HepG2 (cell line): ENCODE results near the gene RBPMS2. TPM values are rescaled to one million over a fixed set of nuclear protein-coding genes. Genes with fewer than 3 reads are reported as not detected.
A peak's percentile ranks its signal among the peaks of the same experiment; 100 is the strongest.

Experiments
- ATAC-seq: fragments of 200-7000 bp; cut with Tn5 transposase; 3 replicates; pipeline ENCODE4 v1.9.1; 2020; ENCODE audit warnings: mild to moderate bottlenecking, moderate library complexity
- BruUV-seq: library from RNA; stranded (reverse); fragments of 400-500 nt; replicated peaks from 2 replicates; lab custom pipeline; 2021; lab: Mats Ljungman, UMichigan
- CTCF ChIA-PET: fragments of 300-600 bp; formaldehyde crosslinking; extraction: SDS; loops from one replicate; lab custom pipeline; 2021; ENCODE audit warnings: low total read pairs, inconsistent platforms, low intra/inter-chr PET ratio; lab: Yijun Ruan, JAX
- POLR2A ChIA-PET: fragments of 350-600 bp; sonication (Branson Sonifier 250); formaldehyde crosslinking; loops from one replicate; lab custom pipeline; 2020; ENCODE audit warnings: antibody characterized with exemption, inconsistent platforms; lab: Yijun Ruan, JAX
- DNase-seq: peaks from one replicate; pipeline ENCODE4 v3.0.0-alpha.2; 2015; ENCODE audit warnings: low spot score
- FAIRE-seq: peaks from 3 replicates; lab custom pipeline; 2011; peaks lifted over from hg19 to GRCh38; lab: Jason Lieb, UNC
- H2AFZ ChIP-seq: one replicate; pipeline ENCODE4 v1.6.1; 2011; ENCODE audit warnings: low read length, inconsistent platforms
- H3K27ac ChIP-seq: fragments of 300-600 bp; 3 replicates; pipeline ENCODE4 v1.8.0; 2011; ENCODE audit warnings: mixed run types, mild to moderate bottlenecking, mixed read lengths, low read length, inconsistent platforms; ENCODE audit not compliant: insufficient read depth; ENCODE audit errors: extremely low read length
- H3K27me3 ChIP-seq, 2 experiments: fragments of 200-600 bp in 1 of 2; 2 replicates in 1 of 2; 3 replicates in 1 of 2; pipeline versions ENCODE4 v1.6.0 to v1.8.0; 2011; ENCODE audit warnings: low read length in 2 of 2, mild to moderate bottlenecking in 2 of 2, moderate library complexity in 2 of 2, inconsistent platforms in 1 of 2; ENCODE audit not compliant: insufficient read depth in 2 of 2, control insufficient read depth in 1 of 2
- H3K36me3 ChIP-seq, 2 experiments: fragments of 200-600 bp in 1 of 2; replicated peaks in 1 of 2; 2 replicates in 1 of 2; 3 replicates in 1 of 2; pipeline versions ENCODE4 v1.5.1 to v1.8.0; 2011; ENCODE audit warnings: low read length in 2 of 2, inconsistent platforms in 1 of 2; ENCODE audit not compliant: insufficient read depth in 2 of 2, control insufficient read depth in 1 of 2
- H3K4me1 ChIP-seq: 2 replicates; pipeline ENCODE4 v1.5.1; 2012; ENCODE audit warnings: low read length, inconsistent platforms; ENCODE audit not compliant: insufficient read depth
- H3K4me2 ChIP-seq: 2 replicates; pipeline ENCODE4 v1.6.0; 2011; ENCODE audit warnings: low read depth, low read length, inconsistent platforms
- H3K4me3 ChIP-seq, 3 experiments: fragments of 200-600 bp in 1 of 3; sonication (generic), shearing (Covaris generic) in 1 of 3; replicated peaks in 1 of 3; 2 replicates each; pipeline ENCODE4 v1.5.1; 2011 to 2016; ENCODE audit warnings: low read length in 3 of 3, inconsistent platforms in 2 of 3, low read depth in 2 of 3, mild to moderate bottlenecking in 2 of 3, control low read depth in 1 of 3, mixed read lengths in 1 of 3; ENCODE audit not compliant: insufficient read depth in 1 of 3
- H3K79me2 ChIP-seq: one replicate; pipeline ENCODE4 v1.6.1; 2011; ENCODE audit warnings: low read length, inconsistent platforms; ENCODE audit not compliant: insufficient read depth
- H3K9ac ChIP-seq: 2 replicates; pipeline ENCODE4 v1.6.0; 2011; ENCODE audit warnings: mild to moderate bottlenecking, low read depth, low read length, inconsistent platforms; ENCODE audit not compliant: insufficient read depth
- H3K9me3 ChIP-seq: 2 replicates; pipeline ENCODE4 v1.5.1; 2012; ENCODE audit warnings: mild to moderate bottlenecking, low read length
- H4K20me1 ChIP-seq: 2 replicates; pipeline ENCODE4 v1.6.0; 2011; ENCODE audit warnings: inconsistent platforms, mild to moderate bottlenecking, low read length, moderate library complexity; ENCODE audit not compliant: insufficient read depth
- EZH2 ChIP-seq: conservative IDR thresholded peaks from 2 replicates; pipeline ENCODE4 v1.6.1; 2012; ENCODE audit warnings: mild to moderate bottlenecking, low read depth, low read length, moderate library complexity
- JDP2 ChIP-seq: sonication (generic); formaldehyde crosslinking; IDR thresholded peaks from 2 replicates; pipeline ENCODE4 v1.8.1; 2022; ENCODE audit warnings: missing genetic modification reagents, borderline replicate concordance
- NPAS2 ChIP-seq: sonication (generic); formaldehyde crosslinking; IDR thresholded peaks from 2 replicates; pipeline ENCODE4 v1.8.0; 2022; ENCODE audit warnings: mild to moderate bottlenecking, missing genetic modification reagents, borderline replicate concordance
- RELA ChIP-seq: sonication (generic); formaldehyde crosslinking; IDR thresholded peaks from 2 replicates; pipeline ENCODE4 v1.4.0; 2020; ENCODE audit warnings: missing genetic modification reagents
- RORA ChIP-seq: sonication (generic); formaldehyde crosslinking; IDR thresholded peaks from 2 replicates; pipeline ENCODE4 v1.5.0; 2020; ENCODE audit warnings: mild to moderate bottlenecking, missing genetic modification reagents, moderate library complexity
- SALL1 ChIP-seq: sonication (generic); formaldehyde crosslinking; IDR thresholded peaks from 2 replicates; pipeline ENCODE4 v1.8.0; 2022; ENCODE audit warnings: mild to moderate bottlenecking, missing genetic modification reagents
- STAT5B ChIP-seq: sonication (generic); formaldehyde crosslinking; IDR thresholded peaks from 2 replicates; pipeline ENCODE4 v1.4.0; 2020; ENCODE audit warnings: missing genetic modification reagents
- TGIF2 ChIP-seq: IDR thresholded peaks from 2 replicates; pipeline ENCODE4 v1.6.1; 2016; ENCODE audit warnings: control low read depth, missing compliant biosample characterization
- ZBTB42 ChIP-seq: sonication (generic); formaldehyde crosslinking; IDR thresholded peaks from 2 replicates; pipeline ENCODE4 v1.5.0; 2020; ENCODE audit warnings: mild to moderate bottlenecking, missing genetic modification reagents
- ZFP41 ChIP-seq: sonication (generic); formaldehyde crosslinking; IDR thresholded peaks from 2 replicates; pipeline ENCODE4 v1.4.0; 2020; ENCODE audit warnings: mild to moderate bottlenecking, missing genetic modification reagents, borderline replicate concordance
- ZNF12 ChIP-seq: sonication (generic); formaldehyde crosslinking; IDR thresholded peaks from 2 replicates; pipeline ENCODE4 v1.5.0; 2020; ENCODE audit warnings: missing genetic modification reagents
- ZNF766 ChIP-seq: sonication (generic); formaldehyde crosslinking; IDR thresholded peaks from 2 replicates; pipeline ENCODE4 v1.5.0; 2020; ENCODE audit warnings: missing genetic modification reagents, borderline replicate concordance
- WGBS: methylation state at CpG from one replicate; pipeline ENCODE4 v1.1.6; 2017; ENCODE audit warnings: low lambda C conversion rate; 5-methylcytosine and 5-hydroxymethylcytosine counted together
- in situ Hi-C: cut with HindIII; loops from 2 replicates; pipeline ENCODE4 v1.10.0; 2017; ENCODE audit warnings: low pct_unique_long_range_greater_than_20kb; ENCODE audit not compliant: extremely low pct_ligation_motif_present
- intact Hi-C: fragments of 100-400 bp; cut with micrococcal nuclease; formaldehyde crosslinking; loops from one replicate; pipeline ENCODE4 v1.10.0; 2022; ENCODE audit not compliant: unreplicated experiment
- polyA plus RNA-seq, 8 experiments: library from polyadenylated mRNA; depleted of rRNA in 3 of 8; stranded (reverse) in 7 of 8; unstranded in 1 of 8; fragments of >200 nt; fragmentation: Illumina TruSeq in 4 of 8; extraction: Trizol in 4 of 8; gene quantifications; 2 replicates each; pipeline versions ENCODE4 v1.2.1 to v1.2.3, GENCODE V29; 2011 to 2016; ENCODE audit warnings: low read depth in 4 of 8, missing spikeins in 1 of 8, mixed read lengths in 1 of 8; ENCODE audit not compliant: insufficient read depth in 1 of 8
- total RNA-seq, 5 experiments: library from RNA; depleted of rRNA; stranded (reverse); fragments of >200 nt; fragmentation: Illumina TruSeq; extraction: Trizol; gene quantifications; 2 replicates each; pipeline ENCODE4 v1.2.3, GENCODE V29; 2016; ENCODE audit warnings: low read depth in 1 of 5
- TF ChIP-seq, protein P1 (sequence below): sonication (generic); formaldehyde crosslinking; IDR thresholded peaks from 2 replicates; pipeline ENCODE4 v1.4.0; 2020; ENCODE audit warnings: missing genetic modification reagents, borderline replicate concordance
- TF ChIP-seq, protein P2 (sequence below): sonication (generic); formaldehyde crosslinking; IDR thresholded peaks from 2 replicates; pipeline ENCODE4 v1.4.0; 2020; ENCODE audit warnings: missing genetic modification reagents

RBPMS2 gene
- total and polyA plus RNA-seq, 2 of the 13 experiments (the other 11 are each of a cell fraction or from before 2014, with no cell fraction given): 0.08 TPM; not detected in 1

DNA sequence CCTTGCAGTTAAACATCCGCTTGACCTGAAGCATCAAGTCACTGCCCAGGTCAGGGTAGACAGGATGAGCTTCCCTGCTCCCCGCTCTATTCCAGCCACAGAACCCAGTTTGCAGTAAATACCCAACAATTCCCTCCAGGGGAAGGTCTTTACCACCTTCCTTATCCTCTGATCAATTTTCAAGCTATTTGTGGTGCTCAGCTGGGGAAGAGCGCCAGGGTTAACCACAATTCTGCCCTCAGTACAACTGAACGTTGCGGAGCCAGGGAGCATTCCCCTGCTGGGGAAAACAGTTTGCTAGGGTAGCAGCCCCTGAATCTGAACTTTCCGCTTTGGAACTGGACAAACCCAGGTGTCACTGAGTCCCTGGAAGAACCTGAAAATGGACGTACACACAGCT, 28.5 kb downstream of the RBPMS2 start:
- ATAC-seq (no peak), FAIRE-seq (no peak), DNase-seq (no peak)
- CTCF ChIA-PET: no interaction called here
- H3K4me1 ChIP-seq: peaks cover 11% of the 10 kb centered on the region
- in situ Hi-C loops (no loop called here), intact Hi-C loops (loop anchor here (2.0 kb wide), 1 partner anchor 56 kb away; no protein-coding TSS in a partner anchor)
- H3K36me3 ChIP-seq: no peaks in the 10 kb centered on the region
- no peak overlapping the region for H3K27ac ChIP-seq
- POLR2A ChIA-PET: no interaction called here
- WGBS: 42% methylated on average over 6 of the region's 7 CpGs
- no peak overlapping the region for H3K4me3 ChIP-seq
- TF ChIP-seq, protein P1, sequence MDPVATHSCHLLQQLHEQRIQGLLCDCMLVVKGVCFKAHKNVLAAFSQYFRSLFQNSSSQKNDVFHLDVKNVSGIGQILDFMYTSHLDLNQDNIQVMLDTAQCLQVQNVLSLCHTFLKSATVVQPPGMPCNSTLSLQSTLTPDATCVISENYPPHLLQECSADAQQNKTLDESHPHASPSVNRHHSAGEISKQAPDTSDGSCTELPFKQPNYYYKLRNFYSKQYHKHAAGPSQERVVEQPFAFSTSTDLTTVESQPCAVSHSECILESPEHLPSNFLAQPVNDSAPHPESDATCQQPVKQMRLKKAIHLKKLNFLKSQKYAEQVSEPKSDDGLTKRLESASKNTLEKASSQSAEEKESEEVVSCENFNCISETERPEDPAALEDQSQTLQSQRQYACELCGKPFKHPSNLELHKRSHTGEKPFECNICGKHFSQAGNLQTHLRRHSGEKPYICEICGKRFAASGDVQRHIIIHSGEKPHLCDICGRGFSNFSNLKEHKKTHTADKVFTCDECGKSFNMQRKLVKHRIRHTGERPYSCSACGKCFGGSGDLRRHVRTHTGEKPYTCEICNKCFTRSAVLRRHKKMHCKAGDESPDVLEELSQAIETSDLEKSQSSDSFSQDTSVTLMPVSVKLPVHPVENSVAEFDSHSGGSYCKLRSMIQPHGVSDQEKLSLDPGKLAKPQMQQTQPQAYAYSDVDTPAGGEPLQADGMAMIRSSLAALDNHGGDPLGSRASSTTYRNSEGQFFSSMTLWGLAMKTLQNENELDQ (CRISPR knock-in tag): no peak
- 0 out of 2 replicates have a peak, but pooled peaks have one; percentile 37 for TF ChIP-seq EZH2
- BruUV-seq: no TSS peak
- H2AFZ ChIP-seq: no peak overlapping the region
- no peaks in the 10 kb centered on the region for H4K20me1 ChIP-seq
- peaks cover 6 to 66% of the 10 kb centered on the region in 2 experiments; a peak in 4 of 5 replicates for H3K27me3 ChIP-seq
- H3K9me3 ChIP-seq: no peaks in the 10 kb centered on the region
- H3K9ac ChIP-seq: no peak overlapping the region
- H3K79me2 ChIP-seq: no peaks in the 10 kb centered on the region
- H3K4me2 ChIP-seq: no peak overlapping the region

DNA sequence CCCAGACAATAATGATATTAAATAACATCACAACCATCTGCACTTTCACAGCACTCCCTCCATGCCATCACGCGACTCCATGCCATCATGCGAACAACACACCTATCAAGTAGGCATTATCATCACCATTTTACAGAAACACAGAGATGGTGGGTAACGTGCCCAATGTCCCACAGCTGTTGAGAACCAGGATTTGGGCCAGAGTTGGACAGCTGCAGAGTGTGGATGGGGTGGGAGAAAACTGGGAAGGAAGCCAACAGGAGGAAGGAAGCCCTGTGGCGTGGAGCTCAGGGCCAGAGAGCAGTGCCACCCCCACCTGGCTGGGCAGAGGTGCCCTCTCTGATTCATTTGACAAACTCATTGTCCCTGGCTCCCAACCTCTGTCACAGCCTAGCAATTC, 29.0 kb downstream of the RBPMS2 start:
- H3K27ac ChIP-seq: no peak overlapping the region
- CTCF ChIA-PET: no interaction called here
- FAIRE-seq (no peak), ATAC-seq (no peak), DNase-seq (no peak)
- POLR2A ChIA-PET: no interaction called here
- no peak overlapping the region for H3K9ac ChIP-seq
- H3K36me3 ChIP-seq: no peaks in the 10 kb centered on the region
- H3K4me1 ChIP-seq: peaks cover 5% of the 10 kb centered on the region
- in situ Hi-C loops (no loop called here), intact Hi-C loops (loop anchor here (2.0 kb wide), 1 partner anchor 56 kb away; no protein-coding TSS in a partner anchor)
- no peak overlapping the region for H2AFZ ChIP-seq
- TF ChIP-seq RORA (CRISPR knock-in tag): no peak
- no peak for TF ChIP-seq JDP2 (CRISPR knock-in tag)
- no peak for TF ChIP-seq ZBTB42 (CRISPR knock-in tag)
- TF ChIP-seq, protein P2, sequence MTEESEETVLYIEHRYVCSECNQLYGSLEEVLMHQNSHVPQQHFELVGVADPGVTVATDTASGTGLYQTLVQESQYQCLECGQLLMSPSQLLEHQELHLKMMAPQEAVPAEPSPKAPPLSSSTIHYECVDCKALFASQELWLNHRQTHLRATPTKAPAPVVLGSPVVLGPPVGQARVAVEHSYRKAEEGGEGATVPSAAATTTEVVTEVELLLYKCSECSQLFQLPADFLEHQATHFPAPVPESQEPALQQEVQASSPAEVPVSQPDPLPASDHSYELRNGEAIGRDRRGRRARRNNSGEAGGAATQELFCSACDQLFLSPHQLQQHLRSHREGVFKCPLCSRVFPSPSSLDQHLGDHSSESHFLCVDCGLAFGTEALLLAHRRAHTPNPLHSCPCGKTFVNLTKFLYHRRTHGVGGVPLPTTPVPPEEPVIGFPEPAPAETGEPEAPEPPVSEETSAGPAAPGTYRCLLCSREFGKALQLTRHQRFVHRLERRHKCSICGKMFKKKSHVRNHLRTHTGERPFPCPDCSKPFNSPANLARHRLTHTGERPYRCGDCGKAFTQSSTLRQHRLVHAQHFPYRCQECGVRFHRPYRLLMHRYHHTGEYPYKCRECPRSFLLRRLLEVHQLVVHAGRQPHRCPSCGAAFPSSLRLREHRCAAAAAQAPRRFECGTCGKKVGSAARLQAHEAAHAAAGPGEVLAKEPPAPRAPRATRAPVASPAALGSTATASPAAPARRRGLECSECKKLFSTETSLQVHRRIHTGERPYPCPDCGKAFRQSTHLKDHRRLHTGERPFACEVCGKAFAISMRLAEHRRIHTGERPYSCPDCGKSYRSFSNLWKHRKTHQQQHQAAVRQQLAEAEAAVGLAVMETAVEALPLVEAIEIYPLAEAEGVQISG: no peak
- no peak for TF ChIP-seq RELA (CRISPR knock-in tag)
- no peak for TF ChIP-seq ZNF766 (CRISPR knock-in tag)
- TF ChIP-seq STAT5B (CRISPR knock-in tag): no peak
- no peak for TF ChIP-seq NPAS2 (CRISPR knock-in tag)
- no peak for TF ChIP-seq ZNF12 (CRISPR knock-in tag)
- no peak for TF ChIP-seq TGIF2 (CRISPR knock-in tag)
- no peak for TF ChIP-seq SALL1 (CRISPR knock-in tag)
- no peak for TF ChIP-seq ZFP41 (CRISPR knock-in tag)
- H3K27me3 ChIP-seq: peaks cover 4 to 67% of the 10 kb centered on the region in 2 experiments; a peak in 4 of 5 replicates
- 40% methylated on average over 5 of the region's 5 CpGs for WGBS
- no peaks in the 10 kb centered on the region for H3K79me2 ChIP-seq
- no peak overlapping the region for H3K4me2 ChIP-seq
- BruUV-seq: no TSS peak
- H4K20me1 ChIP-seq: no peaks in the 10 kb centered on the region
- no peaks in the 10 kb centered on the region for H3K9me3 ChIP-seq
- H3K4me3 ChIP-seq: no peak overlapping the region
